GM13977 (cell line): ENCODE results near the gene PSMA8.

Experiments used
- DNase-seq: peaks from one replicate; pipeline ENCODE4 v3.0.0; 2012; ENCODE audit warnings: low spot score
- CTCF ChIP-seq: IDR thresholded peaks from 2 replicates; pipeline ENCODE4 v1.5.1; 2012; ENCODE audit warnings: mild to moderate bottlenecking, control low read depth; ENCODE audit not compliant: insufficient read depth; ENCODE audit errors: extremely low read depth, missing control alignments
- in situ Hi-C: fragments of 300-500 bp; cut with MboI; formaldehyde crosslinking; loops from one replicate; pipeline ENCODE4 v1.12.0; 2022; ENCODE audit warnings: low sequenced_read_pairs, low pct_unique_long_range_greater_than_20kb, mixed read lengths, inconsistent platforms; ENCODE audit not compliant: unreplicated experiment

PSMA8 gene

GRCh38 chr18:26210147-26210546 lies 76.5 kb downstream of the PSMA8 start:
- no peak for TF ChIP-seq CTCF
- DNase-seq, result no peak
- in situ Hi-C loops, result no loop called here

GRCh38 chr18:26215247-26215970 lies 81.7 kb downstream of the PSMA8 start:
- DNase-seq, result peak; percentile 47
- TF ChIP-seq CTCF, result no peak
- in situ Hi-C loops, result no loop called here

- in situ Hi-C loops, result no loop called here
- DNase-seq, result no peak
- TF ChIP-seq CTCF, result no peak
Observed at GRCh38 chr18:26225022-26225693, 91.5 kb downstream of the PSMA8 start.

GRCh38 chr18:26225915-26226228 lies 92.2 kb downstream of the PSMA8 start:
- DNase-seq, result no peak
- in situ Hi-C loops, result no loop called here
- no peak for TF ChIP-seq CTCF

- TF ChIP-seq CTCF, result no peak
- in situ Hi-C loops, result no loop called here
- DNase-seq, result peak; percentile 90
Observed at GRCh38 chr18:26226229-26227050, 92.8 kb downstream of the PSMA8 start, which contains the start of gene TAF4B. Gene TAF4B, plus strand, starts transcription at chr18:26226445. Its CDS starts 489 bp downstream, at chr18:26226934.

GRCh38 chr18:26227051-26227670 lies 93.5 kb downstream of the PSMA8 start:
- no peak for DNase-seq
- no peak for TF ChIP-seq CTCF
- in situ Hi-C loops, result no loop called here
